ENCODE results near the gene CBX7.

The CBX7 gene

GRCh38 chr22:39152511-39153219, at the start of gene CBX7:
TSS of gene CBX7 (minus strand) at chr22:39152680. CDS start at chr22:39152444, 236 bp downstream.
- DNase-seq: peak; percentile 67

GRCh38 chr22:39197578-39197977, 45.1 kb upstream of the CBX7 start:
- no peak for DNase-seq

- no peak for DNase-seq
These were observed 41.6 kb upstream of the CBX7 start for GRCh38 chr22:39194098-39194497.

GRCh38 chr22:39188809-39189208, 36.3 kb upstream of the CBX7 start:
- no peak for DNase-seq

GRCh38 chr22:39185601-39186012, 33.1 kb upstream of the CBX7 start:
- DNase-seq: no peak

- no peak for DNase-seq
These were observed 32.4 kb upstream of the CBX7 start for GRCh38 chr22:39184586-39185577.

GRCh38 chr22:39183991-39184585, 31.6 kb upstream of the CBX7 start:
- no peak for DNase-seq

- DNase-seq: no peak
These were observed 30.1 kb upstream of the CBX7 start for GRCh38 chr22:39182478-39183030.

- no peak for DNase-seq
These were observed 29.3 kb upstream of the CBX7 start for GRCh38 chr22:39181778-39182177.

- no peak for DNase-seq
These were observed 28.9 kb upstream of the CBX7 start for GRCh38 chr22:39181356-39181755.

GRCh38 chr22:39179841-39180335, 27.4 kb upstream of the CBX7 start:
- DNase-seq: no peak

GRCh38 chr22:39179401-39179827, 26.9 kb upstream of the CBX7 start:
- no peak for DNase-seq

- DNase-seq: no peak
These were observed 26.0 kb upstream of the CBX7 start for GRCh38 chr22:39178206-39179111.

- no peak for DNase-seq
These were observed 25.3 kb upstream of the CBX7 start for GRCh38 chr22:39177791-39178190.

- DNase-seq: no peak
These were observed 24.9 kb upstream of the CBX7 start for GRCh38 chr22:39177456-39177775.

- DNase-seq: no peak
These were observed 24.4 kb upstream of the CBX7 start for GRCh38 chr22:39176714-39177455.

- no peak for DNase-seq
These were observed 23.7 kb upstream of the CBX7 start for GRCh38 chr22:39176143-39176713.

- no peak for DNase-seq
These were observed 23.1 kb upstream of the CBX7 start for GRCh38 chr22:39175353-39176142.

- DNase-seq: no peak
These were observed 22.2 kb upstream of the CBX7 start for GRCh38 chr22:39174498-39175352.
